IPS DF 4.7 (cell line): ENCODE data around the gene CYTL1.

ENCODE experiments used
- DNase-seq: peaks from one replicate; pipeline ENCODE4 v3.0.0-alpha.2; 2013; ENCODE audit warnings: low spot score; ENCODE audit errors: extremely low read depth

CYTL1 gene

DNA sequence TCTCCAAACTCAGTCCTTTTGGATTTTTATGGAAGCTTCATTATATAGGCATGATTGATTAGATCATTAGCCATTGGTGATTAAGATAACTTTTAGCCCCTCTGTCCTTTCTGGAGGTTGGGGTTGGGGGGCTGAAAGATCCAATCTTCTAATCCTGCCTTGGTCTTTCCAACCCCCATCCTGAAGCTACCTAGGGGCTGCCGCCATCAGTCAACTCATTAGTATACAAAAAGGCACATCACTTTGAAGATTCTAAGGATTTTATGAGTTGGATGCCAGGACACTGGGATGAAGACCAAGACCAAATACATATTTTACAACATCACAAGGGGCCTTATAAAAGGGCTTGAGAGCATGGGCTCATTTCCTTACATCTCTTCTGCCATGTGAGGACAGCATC is 47.5 kb downstream of the CYTL1 start:
- no peak for DNase-seq

DNA sequence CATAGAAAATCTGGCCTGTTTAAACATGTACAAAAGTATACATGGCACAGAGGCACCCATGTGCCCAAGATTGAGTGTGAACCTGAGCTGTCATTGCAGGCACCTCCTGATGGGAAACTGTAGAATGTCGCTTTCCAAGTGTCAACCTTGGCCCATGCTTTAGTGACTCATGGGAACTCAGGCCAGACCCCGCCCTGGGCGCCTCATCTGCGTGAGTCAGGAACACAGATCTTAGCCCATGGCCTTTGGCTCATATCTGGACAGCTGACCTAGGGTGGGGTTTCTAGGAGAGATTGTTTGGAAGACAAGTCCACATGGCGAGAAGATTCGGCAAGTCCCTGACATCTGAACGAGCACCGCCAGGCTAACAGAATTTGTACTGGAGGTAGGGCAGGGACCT is 50.0 kb downstream of the CYTL1 start:
- DNase-seq: no peak

DNA sequence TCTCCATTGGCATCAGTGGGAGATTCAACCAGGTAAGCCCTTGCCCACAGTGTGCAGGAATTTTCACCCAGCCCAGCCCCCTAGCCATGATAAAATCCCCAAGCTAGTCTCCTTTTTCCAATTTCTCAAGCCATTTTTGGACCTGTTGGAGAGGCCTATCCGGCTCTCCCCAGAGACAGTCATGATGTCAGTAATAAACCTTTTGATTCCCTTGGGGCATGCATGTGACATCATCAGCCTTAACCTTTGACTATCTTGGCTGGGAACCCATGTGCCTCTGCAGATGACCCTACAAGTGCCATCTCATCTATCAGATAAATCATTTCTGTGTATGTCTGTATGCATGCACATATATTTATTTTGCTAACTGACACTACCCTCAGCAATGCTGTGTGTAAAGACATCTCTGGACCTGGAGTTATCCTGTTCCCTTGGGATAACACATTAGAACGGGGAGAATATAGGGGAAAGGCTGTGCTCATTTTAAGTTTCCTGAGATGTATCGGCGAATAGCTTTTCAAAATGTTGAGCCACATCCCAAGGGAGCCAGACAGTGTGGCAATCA is 51.0 kb downstream of the CYTL1 start:
- DNase-seq: no peak
